Measurements from ENCODE around the gene ATXN1. TPM values are rescaled to one million over a fixed set of nuclear protein-coding genes. Genes with fewer than 3 reads are reported as not detected.

Gene ATXN1
- total RNA-seq, 1 experiment from 2014 or later = 7.6 TPM

- Histone ChIP-seq H3K36me3 (replicated peaks; ENCODE audit: control insufficient read depth, insufficient read depth, low read length) (no peaks in the 10 kb centered on the region), H3K4me3 (ENCODE audit: insufficient read depth, low read depth, low read length) (no peak overlapping the region), H3K27me3 (ENCODE audit: control insufficient read depth, insufficient read depth, low read length) (no peaks in the 10 kb centered on the region)
- DNase-seq = no peak
These were observed 280.3 kb downstream of the ATXN1 start for GRCh38 chr6:16480763-16481560.

- DNase-seq = no peak
- Histone ChIP-seq H3K4me3 (ENCODE audit: insufficient read depth, low read depth, low read length) (no peak overlapping the region), H3K27me3 (ENCODE audit: control insufficient read depth, insufficient read depth, low read length) (no peaks in the 10 kb centered on the region), H3K36me3 (replicated peaks; ENCODE audit: control insufficient read depth, insufficient read depth, low read length) (no peaks in the 10 kb centered on the region)
These were observed 283.7 kb downstream of the ATXN1 start for GRCh38 chr6:16477367-16478149.

- Histone ChIP-seq H3K4me3 (ENCODE audit: insufficient read depth, low read depth, low read length) (no peak overlapping the region), H3K27me3 (ENCODE audit: control insufficient read depth, insufficient read depth, low read length) (no peaks in the 10 kb centered on the region), H3K36me3 (replicated peaks; ENCODE audit: control insufficient read depth, insufficient read depth, low read length) (no peaks in the 10 kb centered on the region)
- DNase-seq = no peak
These were observed 284.4 kb downstream of the ATXN1 start for GRCh38 chr6:16476861-16477260.

- DNase-seq = no peak
- H3K27me3 ChIP-seq (ENCODE audit: control insufficient read depth, insufficient read depth, low read length) = no peaks in the 10 kb centered on the region
- H3K36me3 ChIP-seq (replicated peaks; ENCODE audit: control insufficient read depth, insufficient read depth, low read length) = no peaks in the 10 kb centered on the region
- no peak overlapping the region for H3K4me3 ChIP-seq (ENCODE audit: insufficient read depth, low read depth, low read length)
These were observed 285.8 kb downstream of the ATXN1 start for GRCh38 chr6:16475494-16475781.

GRCh38 chr6:16474772-16475493, 286.3 kb downstream of the ATXN1 start:
- Histone ChIP-seq H3K36me3 (replicated peaks; ENCODE audit: control insufficient read depth, insufficient read depth, low read length) (no peaks in the 10 kb centered on the region), H3K4me3 (ENCODE audit: insufficient read depth, low read depth, low read length) (no peak overlapping the region), H3K27me3 (ENCODE audit: control insufficient read depth, insufficient read depth, low read length) (no peaks in the 10 kb centered on the region)
- no peak for DNase-seq

- no peak overlapping the region for H3K4me3 ChIP-seq (ENCODE audit: insufficient read depth, low read depth, low read length)
- DNase-seq = no peak
- H3K27me3 ChIP-seq (ENCODE audit: control insufficient read depth, insufficient read depth, low read length) = no peaks in the 10 kb centered on the region
- no peaks in the 10 kb centered on the region for H3K36me3 ChIP-seq (replicated peaks; ENCODE audit: control insufficient read depth, insufficient read depth, low read length)
These were observed 287.1 kb downstream of the ATXN1 start for GRCh38 chr6:16473908-16474771.

- Histone ChIP-seq H3K36me3 (replicated peaks; ENCODE audit: control insufficient read depth, insufficient read depth, low read length) (no peaks in the 10 kb centered on the region), H3K27me3 (ENCODE audit: control insufficient read depth, insufficient read depth, low read length) (no peaks in the 10 kb centered on the region), H3K4me3 (ENCODE audit: insufficient read depth, low read depth, low read length) (no peak overlapping the region)
- DNase-seq = no peak
These were observed 287.9 kb downstream of the ATXN1 start for GRCh38 chr6:16473184-16473907.

- no peaks in the 10 kb centered on the region for H3K27me3 ChIP-seq (ENCODE audit: control insufficient read depth, insufficient read depth, low read length)
- H3K4me3 ChIP-seq (ENCODE audit: insufficient read depth, low read depth, low read length) = no peak overlapping the region
- no peak for DNase-seq
- no peaks in the 10 kb centered on the region for H3K36me3 ChIP-seq (replicated peaks; ENCODE audit: control insufficient read depth, insufficient read depth, low read length)
These were observed 288.8 kb downstream of the ATXN1 start for GRCh38 chr6:16472349-16473069.

- Histone ChIP-seq H3K4me3 (ENCODE audit: insufficient read depth, low read depth, low read length) (no peak overlapping the region), H3K36me3 (replicated peaks; ENCODE audit: control insufficient read depth, insufficient read depth, low read length) (no peaks in the 10 kb centered on the region), H3K27me3 (ENCODE audit: control insufficient read depth, insufficient read depth, low read length) (no peaks in the 10 kb centered on the region)
- DNase-seq = no peak
These were observed 289.4 kb downstream of the ATXN1 start for GRCh38 chr6:16471910-16472297.

GRCh38 chr6:16471222-16471909, 289.9 kb downstream of the ATXN1 start:
- Histone ChIP-seq H3K27me3 (ENCODE audit: control insufficient read depth, insufficient read depth, low read length) (no peaks in the 10 kb centered on the region), H3K36me3 (replicated peaks; ENCODE audit: control insufficient read depth, insufficient read depth, low read length) (no peaks in the 10 kb centered on the region), H3K4me3 (ENCODE audit: insufficient read depth, low read depth, low read length) (no peak overlapping the region)
- no peak for DNase-seq

- Histone ChIP-seq H3K36me3 (replicated peaks; ENCODE audit: control insufficient read depth, insufficient read depth, low read length) (no peaks in the 10 kb centered on the region), H3K27me3 (ENCODE audit: control insufficient read depth, insufficient read depth, low read length) (no peaks in the 10 kb centered on the region), H3K4me3 (ENCODE audit: insufficient read depth, low read depth, low read length) (no peak overlapping the region)
- DNase-seq = no peak
These were observed 290.6 kb downstream of the ATXN1 start for GRCh38 chr6:16470502-16471221.

GRCh38 chr6:16468991-16469615, 292.2 kb downstream of the ATXN1 start:
- Histone ChIP-seq H3K27me3 (ENCODE audit: control insufficient read depth, insufficient read depth, low read length) (no peaks in the 10 kb centered on the region), H3K4me3 (ENCODE audit: insufficient read depth, low read depth, low read length) (no peak overlapping the region), H3K36me3 (replicated peaks; ENCODE audit: control insufficient read depth, insufficient read depth, low read length) (no peaks in the 10 kb centered on the region)
- no peak for DNase-seq
